ENCODE data around the gene TFPI2.

TFPI2 gene

DNA sequence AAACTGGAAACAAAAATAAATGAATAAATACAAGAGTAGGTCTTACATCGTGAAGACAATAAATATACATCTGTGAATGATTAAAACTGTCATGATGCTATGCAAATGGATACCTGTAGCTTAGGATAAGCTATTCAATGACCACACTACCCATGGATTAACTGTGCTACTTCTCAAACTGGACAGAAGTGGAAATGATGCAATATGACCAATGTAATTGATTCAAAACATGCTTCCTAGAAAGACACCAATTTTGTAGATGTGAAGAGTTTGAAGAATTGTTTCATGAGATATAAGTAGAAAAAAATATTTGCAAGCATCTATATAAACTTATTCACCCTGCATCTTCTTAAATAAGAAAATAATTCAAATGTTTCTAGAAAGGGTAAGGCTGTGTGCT lies 36.1 kb downstream of the TFPI2 start (continued):
- TF ChIP-seq, protein P1, sequence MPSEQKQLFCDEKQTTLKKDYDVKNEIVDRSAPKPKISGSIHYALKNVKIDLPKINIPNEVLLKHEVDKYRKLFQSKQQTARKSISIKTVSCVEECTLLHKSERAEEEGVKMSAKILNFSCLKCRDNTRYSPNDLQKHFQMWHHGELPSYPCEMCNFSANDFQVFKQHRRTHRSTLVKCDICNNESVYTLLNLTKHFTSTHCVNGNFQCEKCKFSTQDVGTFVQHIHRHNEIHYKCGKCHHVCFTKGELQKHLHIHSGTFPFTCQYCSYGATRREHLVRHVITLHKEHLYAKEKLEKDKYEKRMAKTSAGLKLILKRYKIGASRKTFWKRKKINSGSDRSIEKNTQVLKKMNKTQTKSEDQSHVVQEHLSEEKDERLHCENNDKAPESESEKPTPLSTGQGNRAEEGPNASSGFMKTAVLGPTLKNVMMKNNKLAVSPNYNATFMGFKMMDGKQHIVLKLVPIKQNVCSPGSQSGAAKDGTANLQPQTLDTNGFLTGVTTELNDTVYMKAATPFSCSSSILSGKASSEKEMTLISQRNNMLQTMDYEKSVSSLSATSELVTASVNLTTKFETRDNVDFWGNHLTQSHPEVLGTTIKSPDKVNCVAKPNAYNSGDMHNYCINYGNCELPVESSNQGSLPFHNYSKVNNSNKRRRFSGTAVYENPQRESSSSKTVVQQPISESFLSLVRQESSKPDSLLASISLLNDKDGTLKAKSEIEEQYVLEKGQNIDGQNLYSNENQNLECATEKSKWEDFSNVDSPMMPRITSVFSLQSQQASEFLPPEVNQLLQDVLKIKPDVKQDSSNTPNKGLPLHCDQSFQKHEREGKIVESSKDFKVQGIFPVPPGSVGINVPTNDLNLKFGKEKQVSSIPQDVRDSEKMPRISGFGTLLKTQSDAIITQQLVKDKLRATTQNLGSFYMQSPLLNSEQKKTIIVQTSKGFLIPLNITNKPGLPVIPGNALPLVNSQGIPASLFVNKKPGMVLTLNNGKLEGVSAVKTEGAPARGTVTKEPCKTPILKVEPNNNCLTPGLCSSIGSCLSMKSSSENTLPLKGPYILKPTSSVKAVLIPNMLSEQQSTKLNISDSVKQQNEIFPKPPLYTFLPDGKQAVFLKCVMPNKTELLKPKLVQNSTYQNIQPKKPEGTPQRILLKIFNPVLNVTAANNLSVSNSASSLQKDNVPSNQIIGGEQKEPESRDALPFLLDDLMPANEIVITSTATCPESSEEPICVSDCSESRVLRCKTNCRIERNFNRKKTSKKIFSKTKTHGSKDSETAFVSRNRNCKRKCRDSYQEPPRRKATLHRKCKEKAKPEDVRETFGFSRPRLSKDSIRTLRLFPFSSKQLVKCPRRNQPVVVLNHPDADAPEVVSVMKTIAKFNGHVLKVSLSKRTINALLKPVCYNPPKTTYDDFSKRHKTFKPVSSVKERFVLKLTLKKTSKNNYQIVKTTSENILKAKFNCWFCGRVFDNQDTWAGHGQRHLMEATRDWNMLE (tag by site-specific recombination; conservative IDR thresholded peaks at IDR 0.05; ENCODE audit: low read depth), result no peak

DNA sequence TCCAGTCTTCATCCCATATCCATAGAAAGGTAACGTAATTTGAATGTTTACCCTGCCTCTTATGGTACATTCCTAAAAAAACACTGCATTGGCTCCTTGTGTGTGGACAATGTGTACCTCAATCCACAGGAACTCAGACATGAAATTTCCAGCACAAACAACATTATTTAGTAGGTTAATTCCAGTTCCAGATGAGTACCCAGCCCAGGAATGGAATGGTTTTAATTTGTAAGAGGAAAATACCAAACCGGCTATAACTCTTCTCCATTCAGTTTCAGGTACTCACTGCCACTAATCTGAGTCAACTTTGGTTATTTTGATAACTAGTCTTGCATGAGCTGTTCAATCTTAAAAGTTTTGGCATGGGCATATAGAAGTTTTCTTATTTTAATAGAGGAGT lies 39.0 kb downstream of the TFPI2 start:
- POLR2A ChIA-PET, result no interaction called here
- H3K9me3 ChIP-seq (ENCODE audit: control insufficient read depth, insufficient read depth, low read depth, low read length), result no peaks in the 10 kb centered on the region

GRCh38 chr7:93843260-93843659 lies 47.3 kb downstream of the TFPI2 start:
- POLR2A ChIA-PET, result no interaction called here
- Histone ChIP-seq H3K9me3 (ENCODE audit: control insufficient read depth, insufficient read depth, low read depth, low read length) (no peaks in the 10 kb centered on the region), H3K4me1 (ENCODE audit: control insufficient read depth, insufficient read depth, low read length) (no peaks in the 10 kb centered on the region), H3K27ac (ENCODE audit: extremely low read depth, low read depth, low read length) (no peak overlapping the region), H3K36me3 (ENCODE audit: control insufficient read depth in 2 of 2, insufficient read depth in 1 of 2, low read length in 2 of 2) (no peaks in the 10 kb centered on the region), H3K4me3 (ENCODE audit: low read depth, low read length) (no peak overlapping the region)
- CTCF ChIA-PET, result no interaction called here
- TF ChIP-seq ZSCAN23 (tag by site-specific recombination; IDR thresholded peaks at IDR 0.05) (no peak), ZNF341 (tag by site-specific recombination; IDR thresholded peaks at IDR 0.05; ENCODE audit: low read depth) (no peak), ZNF514 (tag by site-specific recombination; IDR thresholded peaks at IDR 0.05) (no peak), ZNF174 (tag by site-specific recombination; IDR thresholded peaks at IDR 0.05) (no peak), ZNF830 (tag by site-specific recombination; IDR thresholded peaks at IDR 0.05; ENCODE audit: low read depth) (no peak)
- TF ChIP-seq, protein P2, sequence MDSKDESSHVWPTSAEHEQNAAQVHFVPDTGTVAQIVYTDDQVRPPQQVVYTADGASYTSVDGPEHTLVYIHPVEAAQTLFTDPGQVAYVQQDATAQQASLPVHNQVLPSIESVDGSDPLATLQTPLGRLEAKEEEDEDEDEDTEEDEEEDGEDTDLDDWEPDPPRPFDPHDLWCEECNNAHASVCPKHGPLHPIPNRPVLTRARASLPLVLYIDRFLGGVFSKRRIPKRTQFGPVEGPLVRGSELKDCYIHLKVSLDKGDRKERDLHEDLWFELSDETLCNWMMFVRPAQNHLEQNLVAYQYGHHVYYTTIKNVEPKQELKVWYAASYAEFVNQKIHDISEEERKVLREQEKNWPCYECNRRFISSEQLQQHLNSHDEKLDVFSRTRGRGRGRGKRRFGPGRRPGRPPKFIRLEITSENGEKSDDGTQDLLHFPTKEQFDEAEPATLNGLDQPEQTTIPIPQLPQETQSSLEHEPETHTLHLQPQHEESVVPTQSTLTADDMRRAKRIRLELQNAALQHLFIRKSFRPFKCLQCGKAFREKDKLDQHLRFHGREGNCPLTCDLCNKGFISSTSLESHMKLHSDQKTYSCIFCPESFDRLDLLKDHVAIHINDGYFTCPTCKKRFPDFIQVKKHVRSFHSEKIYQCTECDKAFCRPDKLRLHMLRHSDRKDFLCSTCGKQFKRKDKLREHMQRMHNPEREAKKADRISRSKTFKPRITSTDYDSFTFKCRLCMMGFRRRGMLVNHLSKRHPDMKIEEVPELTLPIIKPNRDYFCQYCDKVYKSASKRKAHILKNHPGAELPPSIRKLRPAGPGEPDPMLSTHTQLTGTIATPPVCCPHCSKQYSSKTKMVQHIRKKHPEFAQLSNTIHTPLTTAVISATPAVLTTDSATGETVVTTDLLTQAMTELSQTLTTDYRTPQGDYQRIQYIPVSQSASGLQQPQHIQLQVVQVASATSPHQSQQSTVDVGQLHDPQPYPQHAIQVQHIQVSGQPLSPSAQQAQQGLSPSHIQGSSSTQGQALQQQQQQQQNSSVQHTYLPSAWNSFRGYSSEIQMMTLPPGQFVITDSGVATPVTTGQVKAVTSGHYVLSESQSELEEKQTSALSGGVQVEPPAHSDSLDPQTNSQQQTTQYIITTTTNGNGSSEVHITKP (tag by site-specific recombination; IDR thresholded peaks at IDR 0.05), result no peak

More for the DNA sequence above, 39.0 kb downstream of the TFPI2 start:
- no peak overlapping the region for H3K4me3 ChIP-seq (ENCODE audit: low read depth, low read length)
- CTCF ChIA-PET, result interaction anchor here (0.6 kb wide), 1 partner anchor 187 kb away, joined by 3 read pairs; no protein-coding TSS in a partner anchor
- H3K36me3 ChIP-seq (ENCODE audit: control insufficient read depth in 2 of 2, insufficient read depth in 1 of 2, low read length in 2 of 2), result no peaks in the 10 kb centered on the region
- H3K27ac ChIP-seq (ENCODE audit: extremely low read depth, low read depth, low read length), result no peak overlapping the region
- TF ChIP-seq ZBTB17 (tag by site-specific recombination; IDR thresholded peaks at IDR 0.05), result no peak
- H3K4me1 ChIP-seq (ENCODE audit: control insufficient read depth, insufficient read depth, low read length), result no peaks in the 10 kb centered on the region

GRCh38 chr7:93838966-93839365 lies 51.6 kb downstream of the TFPI2 start:
- no peaks in the 10 kb centered on the region for H3K36me3 ChIP-seq (ENCODE audit: control insufficient read depth in 2 of 2, insufficient read depth in 1 of 2, low read length in 2 of 2)
- ChIA-PET POLR2A (no interaction called here), CTCF (no interaction called here)
- no peaks in the 10 kb centered on the region for H3K4me1 ChIP-seq (ENCODE audit: control insufficient read depth, insufficient read depth, low read length)
- no peak overlapping the region for H3K4me3 ChIP-seq (ENCODE audit: low read depth, low read length)
- H3K9me3 ChIP-seq (ENCODE audit: control insufficient read depth, insufficient read depth, low read depth, low read length), result no peaks in the 10 kb centered on the region
- no peak overlapping the region for H3K27ac ChIP-seq (ENCODE audit: extremely low read depth, low read depth, low read length)
- TF ChIP-seq, protein P3, sequence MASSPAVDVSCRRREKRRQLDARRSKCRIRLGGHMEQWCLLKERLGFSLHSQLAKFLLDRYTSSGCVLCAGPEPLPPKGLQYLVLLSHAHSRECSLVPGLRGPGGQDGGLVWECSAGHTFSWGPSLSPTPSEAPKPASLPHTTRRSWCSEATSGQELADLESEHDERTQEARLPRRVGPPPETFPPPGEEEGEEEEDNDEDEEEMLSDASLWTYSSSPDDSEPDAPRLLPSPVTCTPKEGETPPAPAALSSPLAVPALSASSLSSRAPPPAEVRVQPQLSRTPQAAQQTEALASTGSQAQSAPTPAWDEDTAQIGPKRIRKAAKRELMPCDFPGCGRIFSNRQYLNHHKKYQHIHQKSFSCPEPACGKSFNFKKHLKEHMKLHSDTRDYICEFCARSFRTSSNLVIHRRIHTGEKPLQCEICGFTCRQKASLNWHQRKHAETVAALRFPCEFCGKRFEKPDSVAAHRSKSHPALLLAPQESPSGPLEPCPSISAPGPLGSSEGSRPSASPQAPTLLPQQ (tag by site-specific recombination; IDR thresholded peaks at IDR 0.05), result no peak
- TF ChIP-seq KLF16 (tag by site-specific recombination; IDR thresholded peaks at IDR 0.05) (no peak), ZFP3 (tag by site-specific recombination; IDR thresholded peaks at IDR 0.05; ENCODE audit: low read depth) (no peak), ZNF202 (tag by site-specific recombination; IDR thresholded peaks at IDR 0.05; ENCODE audit: borderline replicate concordance) (no peak), YY1 (tag by site-specific recombination; IDR thresholded peaks at IDR 0.05) (no peak), ZNF621 (tag by site-specific recombination; IDR thresholded peaks at IDR 0.05) (no peak), ZNF658 (tag by site-specific recombination; IDR thresholded peaks at IDR 0.05) (no peak), ZNF433 (tag by site-specific recombination; IDR thresholded peaks at IDR 0.05; ENCODE audit: low read depth) (no peak), KLF8 (tag by site-specific recombination; IDR thresholded peaks at IDR 0.05) (no peak), ZSCAN30 (tag by site-specific recombination; IDR thresholded peaks at IDR 0.05) (no peak), ZNF211 (tag by site-specific recombination; IDR thresholded peaks at IDR 0.05; ENCODE audit: low read depth) (no peak), ZNF37A (tag by site-specific recombination; IDR thresholded peaks at IDR 0.05) (no peak), ZNF624 (tag by site-specific recombination; IDR thresholded peaks at IDR 0.05) (no peak), BCL11A (tag by site-specific recombination; IDR thresholded peaks at IDR 0.05; ENCODE audit: low read depth) (no peak)

Data from HEK293 (cell line).